Stimulated activated CD8-positive, alpha-beta memory T cell treated with anti-CD3 and anti-CD28 coated beads, Interleukin-12 subunit alpha, Interleukin-12 subunit beta, amount 100 ng/mL, for 4 hours (primary cell): ENCODE measurements around the gene CATSPERZ.

ENCODE experiments used
- DNase-seq: peaks from one replicate; pipeline ENCODE4 v3.0.0-alpha.2; 2020; ENCODE audit warnings: low read depth

Gene CATSPERZ

DNA sequence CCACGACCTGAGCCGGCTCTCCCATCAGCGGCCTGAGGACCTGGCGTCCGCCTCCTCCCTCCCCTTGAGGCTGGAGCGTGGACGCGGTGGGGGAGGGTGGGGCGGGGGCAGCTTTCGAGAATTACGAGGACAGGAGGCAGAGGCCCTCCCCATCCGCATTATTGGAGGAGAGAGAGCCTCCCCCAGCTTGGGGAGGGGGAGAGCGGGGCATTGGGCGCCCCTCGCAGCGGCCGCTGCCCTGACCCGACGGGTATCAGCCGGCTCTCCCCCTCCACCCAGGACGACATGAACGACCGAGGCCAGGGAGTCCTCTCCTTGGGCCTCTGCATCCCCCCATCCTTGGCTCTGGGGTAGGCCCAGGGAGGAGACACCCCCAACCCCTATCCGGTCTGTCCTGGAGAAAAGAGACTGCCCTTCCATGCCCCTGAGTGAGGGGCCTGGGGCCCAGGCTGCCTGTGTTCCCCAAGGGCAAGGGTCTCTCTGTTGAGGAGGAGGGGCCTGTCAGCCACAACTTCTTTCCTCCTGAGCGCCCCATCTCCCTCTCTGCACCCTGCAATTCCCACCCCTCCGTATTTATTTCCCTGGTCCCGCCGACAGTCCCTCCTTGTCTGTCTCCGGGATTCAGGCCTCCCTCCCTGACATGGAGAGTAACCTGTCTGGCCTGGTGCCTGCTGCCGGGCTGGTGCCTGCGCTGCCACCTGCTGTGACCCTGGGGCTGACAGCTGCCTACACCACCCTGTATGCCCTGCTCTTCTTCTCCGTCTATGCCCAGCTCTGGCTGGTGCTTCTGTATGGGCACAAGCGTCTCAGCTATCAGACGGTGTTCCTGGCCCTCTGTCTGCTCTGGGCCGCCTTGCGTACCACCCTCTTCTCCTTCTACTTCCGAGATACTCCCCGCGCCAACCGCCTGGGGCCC, 14.0 kb upstream of the CATSPERZ start:
- no peak for DNase-seq

DNA sequence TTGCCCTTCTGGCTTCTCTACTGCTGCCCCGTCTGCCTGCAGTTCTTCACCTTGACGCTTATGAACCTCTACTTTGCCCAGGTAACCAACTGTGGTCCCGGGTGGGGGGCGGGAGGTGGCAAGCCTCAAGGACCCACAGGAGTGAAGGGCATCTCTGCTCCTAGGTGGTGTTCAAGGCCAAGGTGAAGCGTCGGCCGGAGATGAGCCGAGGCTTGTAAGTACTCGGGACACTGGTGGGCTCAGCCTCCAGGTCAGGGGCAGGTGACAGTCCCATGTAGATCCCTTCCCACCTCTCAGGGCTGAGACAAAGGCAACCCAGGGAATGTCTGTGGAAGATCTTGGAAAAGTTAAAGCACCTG, 13.4 kb upstream of the CATSPERZ start:
- no peak for DNase-seq

DNA sequence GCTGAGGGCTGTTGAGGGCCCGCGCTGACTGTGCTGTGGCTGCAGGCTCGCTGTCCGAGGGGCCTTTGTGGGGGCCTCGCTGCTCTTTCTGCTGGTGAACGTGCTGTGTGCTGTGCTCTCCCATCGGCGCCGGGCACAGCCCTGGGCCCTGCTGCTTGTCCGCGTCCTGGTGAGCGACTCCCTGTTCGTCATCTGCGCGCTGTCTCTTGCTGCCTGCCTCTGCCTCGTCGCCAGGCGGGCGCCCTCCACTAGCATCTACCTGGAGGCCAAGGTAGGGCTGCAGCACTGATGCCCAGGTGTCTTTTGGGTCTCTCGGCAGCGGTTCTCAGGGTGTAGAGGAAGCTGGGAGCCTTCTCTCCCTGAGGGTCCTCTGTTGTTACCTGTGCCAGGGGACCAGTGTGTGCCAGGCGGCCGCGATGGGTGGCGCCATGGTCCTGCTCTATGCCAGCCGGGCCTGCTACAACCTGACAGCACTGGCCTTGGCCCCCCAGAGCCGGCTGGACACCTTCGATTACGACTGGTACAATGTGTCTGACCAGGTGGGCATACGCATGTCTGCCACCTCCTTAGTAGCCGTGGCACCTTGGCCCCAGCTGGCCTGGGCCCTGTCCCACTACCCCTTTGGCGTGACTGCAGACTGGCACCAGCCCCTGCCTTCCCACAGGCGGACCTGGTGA, 12.3 kb upstream of the CATSPERZ start:
- DNase-seq, result no peak

DNA sequence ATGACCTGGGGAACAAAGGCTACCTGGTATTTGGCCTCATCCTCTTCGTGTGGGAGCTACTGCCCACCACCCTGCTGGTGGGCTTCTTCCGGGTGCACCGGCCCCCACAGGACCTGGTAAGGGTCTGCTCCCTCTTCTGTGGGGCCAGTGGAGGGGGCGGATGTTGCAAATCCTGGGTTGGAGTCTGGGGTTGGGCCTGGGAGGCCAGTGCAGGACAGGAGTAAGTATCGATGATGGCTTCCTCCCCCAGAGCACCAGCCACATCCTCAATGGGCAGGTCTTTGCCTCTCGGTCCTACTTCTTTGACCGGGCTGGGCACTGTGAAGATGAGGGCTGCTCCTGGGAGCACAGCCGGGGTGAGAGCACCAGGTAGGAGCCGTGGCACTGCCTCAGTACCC, 11.8 kb upstream of the CATSPERZ start:
- DNase-seq, result no peak

DNA sequence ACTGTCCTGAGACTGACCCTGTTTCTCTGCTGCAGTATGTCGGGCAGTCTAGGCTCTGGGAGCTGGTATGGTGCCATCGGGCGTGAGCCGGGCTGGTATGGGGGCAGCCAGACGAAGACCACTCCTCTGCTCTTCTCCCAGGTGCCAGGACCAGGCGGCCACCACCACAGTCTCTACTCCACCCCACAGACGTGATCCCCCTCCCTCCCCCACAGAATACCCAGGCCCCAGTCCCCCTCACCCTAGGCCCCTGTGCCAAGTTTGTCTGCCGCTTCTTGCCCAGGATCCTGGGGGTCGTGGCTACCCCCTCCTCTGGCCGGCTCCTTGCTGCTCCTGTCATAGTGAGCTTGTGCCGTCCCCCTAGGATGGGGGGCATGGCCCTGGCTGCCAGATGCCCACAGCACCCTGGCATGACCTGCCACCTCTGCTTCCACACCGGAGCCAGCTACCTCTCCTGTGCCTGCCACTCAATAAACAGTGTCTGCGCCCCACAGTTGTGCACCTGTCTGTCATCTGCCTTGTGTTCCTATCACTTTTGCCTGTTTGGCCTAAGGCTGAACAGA, 11.1 kb upstream of the CATSPERZ start:
- DNase-seq, result no peak

DNA sequence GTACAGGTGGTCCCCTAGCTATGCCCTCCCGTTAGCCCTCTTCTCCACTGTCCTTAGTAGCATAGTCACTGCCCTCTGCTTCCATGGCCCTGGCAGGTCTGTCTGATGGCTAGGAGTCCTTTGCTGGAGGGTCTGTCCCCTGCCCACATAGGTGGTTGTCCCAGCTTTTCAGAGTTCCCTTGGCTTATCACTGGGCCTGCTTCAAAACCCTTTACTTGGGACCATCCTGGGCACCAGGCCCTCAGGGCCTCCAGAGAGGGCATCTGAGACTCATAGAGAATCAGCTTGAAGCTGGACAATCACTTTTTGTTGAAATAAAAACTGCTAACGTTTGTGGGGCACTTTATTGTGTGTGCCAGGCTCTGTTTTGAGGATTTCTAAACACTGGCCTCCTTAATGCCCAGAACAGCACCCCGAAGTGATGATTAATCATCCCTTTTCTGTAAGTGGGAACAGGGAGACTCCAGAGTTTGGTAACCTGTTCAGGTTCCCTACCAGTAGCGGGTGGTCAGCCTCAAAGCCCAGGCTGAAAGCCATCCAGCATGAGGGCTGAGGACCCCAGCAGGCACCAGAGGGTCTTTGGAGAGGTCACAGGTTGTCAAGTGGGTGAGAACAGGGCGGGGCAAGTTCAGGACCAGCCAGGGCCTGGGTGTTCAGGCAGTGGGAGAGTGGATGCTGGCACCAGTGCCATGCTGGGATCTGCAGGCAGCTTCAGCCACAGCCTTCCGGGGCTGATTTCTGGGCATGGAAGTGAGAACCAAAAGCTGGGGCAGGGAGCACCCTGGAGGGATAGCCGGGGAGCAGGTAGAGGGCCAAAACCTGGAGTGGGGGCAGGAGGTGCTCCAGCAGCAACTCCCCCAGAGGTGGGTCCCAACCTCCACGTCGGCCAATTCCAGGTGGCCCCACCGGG, 9.6 kb upstream of the CATSPERZ start:
- DNase-seq, result no peak

DNA sequence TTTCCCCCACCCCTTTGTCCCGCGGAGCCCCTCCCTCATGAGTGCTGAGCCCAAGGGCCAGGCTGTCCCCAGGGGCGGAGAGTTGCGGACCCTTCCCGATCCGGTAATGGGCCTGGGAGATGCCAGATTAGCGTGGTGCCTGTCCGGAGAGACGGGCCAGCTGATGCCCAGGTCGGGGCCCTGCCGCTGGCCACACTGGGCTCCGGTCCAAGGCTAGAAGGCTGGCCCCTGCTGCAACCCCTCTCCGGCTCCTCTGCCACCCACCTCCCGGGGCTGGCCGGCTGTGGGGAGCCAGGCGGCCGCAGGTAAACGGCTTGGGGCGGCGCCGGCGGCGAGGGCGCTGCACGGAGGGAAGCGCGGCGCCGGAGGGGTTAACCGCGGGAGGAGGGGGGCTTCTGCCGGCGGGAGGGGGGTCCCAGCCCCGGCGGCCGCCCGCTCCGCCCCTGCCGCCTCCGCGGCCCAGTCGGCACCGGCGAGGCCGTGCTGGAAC, 8.9 kb upstream of the CATSPERZ start, which contains the start of gene KCNK4:
Gene KCNK4 (plus strand): TSS at position 41 of the 490 bp plus-strand sequence. CDS start 1,717 bp downstream, outside the sequence.
- DNase-seq, result no peak

DNA sequence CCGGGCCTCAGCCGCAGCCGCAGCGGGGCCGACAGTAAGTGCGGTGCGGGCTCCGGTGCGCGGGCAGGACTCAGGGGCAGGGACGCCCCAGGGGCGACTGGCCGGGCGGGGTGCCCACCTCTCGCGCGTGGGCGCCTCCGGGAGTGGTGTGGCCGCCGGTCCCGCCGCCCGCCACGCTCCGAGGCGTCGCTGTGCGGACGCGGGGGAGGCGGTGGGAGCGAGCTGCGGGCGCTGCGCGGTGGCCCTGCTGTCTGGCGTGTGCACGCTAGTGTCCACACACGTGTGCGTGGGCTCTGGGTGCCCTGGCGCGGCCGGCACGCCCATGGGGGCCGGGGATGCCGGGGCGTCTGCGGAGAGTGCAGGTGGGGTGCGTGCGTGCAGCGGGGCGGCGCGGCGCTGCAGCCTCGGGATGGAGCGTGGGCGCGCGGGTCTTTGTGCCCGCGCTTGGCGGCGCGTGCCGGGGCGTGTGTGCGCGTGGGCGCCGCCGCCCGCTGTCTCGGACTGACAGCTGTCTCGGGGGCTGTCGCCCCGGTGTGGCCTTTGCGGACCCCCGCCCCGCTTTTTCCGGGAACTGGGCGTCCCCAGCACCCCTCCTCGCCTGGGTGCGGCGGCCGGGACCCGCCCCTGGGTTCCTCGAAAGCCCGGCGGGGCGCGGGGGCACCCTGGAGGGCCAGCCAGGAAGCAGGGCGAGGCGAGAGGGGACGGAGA, 8.3 kb upstream of the CATSPERZ start:
- DNase-seq, result no peak

DNA sequence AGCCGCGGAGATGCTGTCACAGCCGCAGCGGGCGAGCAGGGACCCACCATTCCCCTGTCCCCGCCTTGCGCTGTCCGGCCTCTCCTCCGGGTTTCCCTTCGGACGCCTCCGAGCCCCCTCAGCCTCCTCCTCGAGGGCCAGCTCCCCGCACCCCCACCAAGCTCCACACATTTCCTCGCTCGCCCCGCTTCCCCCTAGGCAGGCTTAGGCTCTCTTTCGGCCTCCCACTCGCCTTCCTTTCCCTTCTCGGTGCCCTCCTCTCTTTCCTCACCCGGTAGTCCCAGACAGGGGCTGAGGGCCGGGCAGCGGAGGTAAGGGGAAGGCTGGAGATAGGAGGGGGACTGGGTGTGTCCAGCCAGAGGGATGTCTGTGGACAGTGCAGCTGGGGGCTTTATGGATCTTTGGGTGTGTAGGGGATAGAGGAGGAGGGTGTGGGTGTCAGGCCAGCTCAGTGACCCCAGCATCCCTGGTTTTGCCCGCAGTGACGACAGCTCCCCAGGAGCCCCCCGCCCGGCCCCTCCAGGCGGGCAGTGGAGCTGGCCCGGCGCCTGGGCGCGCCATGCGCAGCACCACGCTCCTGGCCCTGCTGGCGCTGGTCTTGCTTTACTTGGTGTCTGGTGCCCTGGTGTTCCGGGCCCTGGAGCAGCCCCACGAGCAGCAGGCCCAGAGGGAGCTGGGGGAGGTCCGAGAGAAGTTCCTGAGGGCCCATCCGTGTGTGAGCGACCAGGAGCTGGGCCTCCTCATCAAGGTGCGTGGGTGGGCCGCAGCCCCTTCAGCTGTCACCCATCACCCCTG, 7.5 kb upstream of the CATSPERZ start:
- no peak for DNase-seq

DNA sequence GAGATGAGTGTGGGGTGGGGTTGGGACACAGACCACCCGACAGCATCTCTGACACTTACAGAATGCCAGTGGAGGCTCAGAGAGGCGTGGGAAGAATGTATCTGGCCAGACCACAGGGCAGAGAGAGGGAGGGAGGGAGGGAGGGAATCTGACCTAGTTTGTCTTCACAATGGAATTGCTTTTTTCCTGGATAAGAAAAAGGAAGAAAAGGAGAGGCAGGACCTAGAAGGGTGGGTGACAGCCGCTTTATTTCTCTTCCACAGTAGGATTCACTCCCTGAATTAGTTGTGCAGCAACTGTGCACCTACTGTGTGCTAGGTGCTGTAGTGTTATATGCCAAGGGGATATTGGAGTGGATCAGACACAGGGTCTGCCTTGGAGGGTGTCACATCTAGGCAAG, 5.4 kb upstream of the CATSPERZ start:
- DNase-seq, result no peak

DNA sequence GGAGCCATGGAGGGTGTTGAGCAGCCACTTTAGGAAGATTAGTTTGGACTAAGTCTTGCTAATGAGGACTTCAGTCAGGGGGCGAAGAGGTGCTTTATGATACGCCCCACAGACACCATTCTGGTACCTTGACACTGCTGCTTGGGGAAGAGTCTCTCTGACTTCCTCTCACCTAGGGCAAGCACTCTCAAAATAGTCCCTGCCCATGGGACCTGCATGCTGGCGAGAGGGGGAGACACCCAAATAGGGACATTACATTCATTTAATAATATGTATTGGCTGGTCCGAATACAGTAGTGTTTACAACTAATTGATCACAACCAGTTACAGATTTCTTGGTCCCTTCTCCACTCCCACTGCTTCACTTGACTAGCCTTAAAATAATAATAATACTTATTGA, 4.4 kb upstream of the CATSPERZ start:
- DNase-seq, result no peak

DNA sequence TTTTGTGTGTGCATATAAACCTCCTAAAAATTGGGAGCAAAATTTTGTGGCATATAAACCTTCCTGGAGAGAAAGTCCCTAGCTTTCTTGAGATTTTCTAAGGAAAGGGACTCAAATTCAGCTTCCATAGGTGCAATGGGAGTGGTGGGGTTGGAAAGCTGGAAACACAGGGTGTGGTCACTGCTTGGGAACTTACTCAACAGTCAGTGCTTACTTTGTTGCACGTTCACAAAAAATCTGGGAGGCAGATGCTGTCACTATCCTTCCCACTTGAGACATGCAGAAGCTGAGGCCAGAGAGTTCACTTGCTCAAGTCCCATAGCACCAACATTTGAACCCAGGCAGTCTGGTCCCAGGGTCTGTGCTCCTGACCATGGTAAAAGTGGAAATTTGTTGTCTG, 3.9 kb upstream of the CATSPERZ start:
- DNase-seq, result no peak

DNA sequence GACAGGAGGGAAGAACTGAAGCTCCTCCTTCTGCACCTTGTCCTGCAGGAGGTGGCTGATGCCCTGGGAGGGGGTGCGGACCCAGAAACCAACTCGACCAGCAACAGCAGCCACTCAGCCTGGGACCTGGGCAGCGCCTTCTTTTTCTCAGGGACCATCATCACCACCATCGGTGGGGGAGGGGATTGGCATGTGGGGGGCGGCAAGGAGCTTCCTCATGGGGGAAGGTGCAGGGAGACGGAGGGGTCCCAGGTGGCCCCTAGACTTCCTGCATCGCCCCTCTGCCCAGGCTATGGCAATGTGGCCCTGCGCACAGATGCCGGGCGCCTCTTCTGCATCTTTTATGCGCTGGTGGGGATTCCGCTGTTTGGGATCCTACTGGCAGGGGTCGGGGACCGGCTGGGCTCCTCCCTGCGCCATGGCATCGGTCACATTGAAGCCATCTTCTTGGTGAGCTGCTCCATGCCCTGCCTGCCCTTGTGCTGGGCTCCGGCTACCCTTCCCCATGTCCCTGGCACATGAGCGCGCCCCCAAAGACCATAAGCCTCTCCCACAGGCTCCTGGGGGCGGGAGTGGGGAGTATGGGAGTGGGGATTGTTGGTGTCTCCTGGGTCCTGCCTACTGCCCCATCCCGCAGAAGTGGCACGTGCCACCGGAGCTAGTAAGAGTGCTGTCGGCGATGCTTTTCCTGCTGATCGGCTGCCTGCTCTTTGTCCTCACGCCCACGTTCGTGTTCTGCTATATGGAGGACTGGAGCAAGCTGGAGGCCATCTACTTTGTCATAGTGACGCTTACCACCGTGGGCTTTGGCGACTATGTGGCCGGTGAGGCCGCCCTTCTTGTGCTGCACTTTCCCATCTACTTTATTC, 3.1 kb upstream of the CATSPERZ start:
- no peak for DNase-seq

DNA sequence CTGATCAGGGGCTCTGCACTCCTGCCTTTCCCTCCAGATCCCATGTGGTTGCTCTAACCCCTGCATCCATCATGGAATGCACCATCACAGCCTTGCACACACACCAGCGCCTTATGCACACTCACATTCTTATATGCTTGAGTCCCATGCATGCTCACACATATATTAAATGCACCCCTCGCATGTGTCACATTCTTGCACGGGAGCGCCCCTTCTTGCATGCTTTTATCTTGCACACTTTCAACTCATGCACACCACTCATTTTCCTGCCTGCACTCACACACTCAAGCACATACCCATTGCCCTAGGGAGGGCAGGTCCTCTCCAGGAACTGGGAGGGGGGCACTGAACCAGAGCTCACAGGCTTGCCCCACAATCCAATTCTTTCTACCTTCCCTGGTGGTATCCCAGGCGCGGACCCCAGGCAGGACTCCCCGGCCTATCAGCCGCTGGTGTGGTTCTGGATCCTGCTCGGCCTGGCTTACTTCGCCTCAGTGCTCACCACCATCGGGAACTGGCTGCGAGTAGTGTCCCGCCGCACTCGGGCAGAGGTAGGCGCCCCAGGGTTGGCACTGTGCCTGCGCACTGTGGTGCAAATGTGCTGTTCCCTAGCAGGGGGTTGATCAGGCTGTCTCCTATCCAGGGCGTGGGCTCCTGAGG, 2.3 kb upstream of the CATSPERZ start:
- no peak for DNase-seq

DNA sequence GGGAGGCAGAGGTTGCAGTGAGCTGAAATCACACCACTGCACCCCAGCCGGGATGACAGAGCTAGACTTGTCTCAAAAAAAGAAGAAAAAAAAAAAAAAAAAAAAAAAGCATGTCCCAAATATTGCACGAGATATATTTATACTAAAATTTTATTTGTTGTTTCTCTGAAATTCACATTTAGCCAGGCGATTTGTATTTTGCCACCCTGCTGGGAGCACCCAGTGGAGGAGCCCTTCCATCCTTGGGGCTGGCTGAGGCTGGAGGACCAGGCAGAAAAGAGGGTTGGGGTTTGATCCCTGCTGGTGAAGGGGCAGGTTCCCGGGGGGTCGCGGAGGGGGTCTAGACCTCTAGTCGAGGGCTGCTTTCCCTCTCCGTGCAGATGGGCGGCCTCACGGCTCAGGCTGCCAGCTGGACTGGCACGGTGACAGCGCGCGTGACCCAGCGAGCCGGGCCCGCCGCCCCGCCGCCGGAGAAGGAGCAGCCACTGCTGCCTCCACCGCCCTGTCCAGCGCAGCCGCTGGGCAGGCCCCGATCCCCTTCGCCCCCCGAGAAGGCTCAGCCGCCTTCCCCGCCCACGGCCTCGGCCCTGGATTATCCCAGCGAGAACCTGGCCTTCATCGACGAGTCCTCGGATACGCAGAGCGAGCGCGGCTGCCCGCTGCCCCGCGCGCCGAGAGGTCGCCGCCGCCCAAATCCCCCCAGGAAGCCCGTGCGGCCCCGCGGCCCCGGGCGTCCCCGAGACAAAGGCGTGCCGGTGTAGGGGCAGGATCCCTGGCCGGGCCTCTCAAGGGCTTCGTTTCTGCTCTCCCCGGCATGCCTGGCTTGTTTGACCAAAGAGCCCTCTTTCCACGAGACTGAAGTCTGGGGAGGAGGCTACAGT, 952 bp upstream of the CATSPERZ start:
- no peak for DNase-seq

DNA sequence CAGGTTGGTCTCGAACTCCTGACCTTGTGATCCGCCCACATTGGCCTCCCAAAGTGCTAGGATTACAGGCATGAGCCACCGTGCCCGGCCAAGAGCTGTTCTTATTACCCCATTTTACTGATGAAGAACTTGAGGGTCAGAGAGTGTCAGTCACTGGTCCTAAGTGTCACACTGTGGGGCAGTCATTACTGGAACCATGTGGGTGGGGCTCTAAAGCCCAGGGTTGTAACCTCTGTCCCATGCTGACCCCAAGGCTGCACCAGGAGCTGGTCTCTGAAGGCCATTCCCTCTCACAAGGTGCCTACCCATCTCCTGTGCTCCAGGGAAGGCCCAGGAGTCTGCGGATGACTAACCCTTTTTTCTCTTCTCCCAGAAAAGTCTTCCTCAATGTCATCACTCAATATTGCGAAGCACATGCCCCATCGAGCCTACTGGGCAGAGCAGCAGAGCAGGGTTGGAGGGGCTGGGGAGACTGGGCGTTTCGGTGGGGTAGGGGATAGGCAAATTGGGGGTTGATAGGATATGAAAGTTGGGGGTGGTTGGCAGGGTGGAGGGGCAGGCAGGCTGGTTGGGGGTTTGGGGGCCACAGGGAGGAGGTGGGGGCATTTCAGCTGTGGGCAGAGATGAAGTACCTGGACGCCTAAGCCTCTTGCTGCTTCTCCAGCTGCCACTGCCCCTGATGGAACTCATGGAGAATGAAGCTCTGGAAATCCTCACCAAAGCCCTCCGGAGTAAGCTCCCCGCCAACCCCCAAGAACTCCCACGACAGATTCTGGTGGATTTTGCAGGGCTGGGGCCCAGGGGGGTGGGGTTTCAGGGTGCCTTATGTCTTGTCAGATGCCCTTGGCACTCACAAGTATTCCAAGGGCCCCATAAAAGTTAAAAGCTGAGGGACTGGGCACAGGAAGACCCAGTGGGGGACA, 3.2 kb downstream of the CATSPERZ start:
- DNase-seq, result no peak

DNA sequence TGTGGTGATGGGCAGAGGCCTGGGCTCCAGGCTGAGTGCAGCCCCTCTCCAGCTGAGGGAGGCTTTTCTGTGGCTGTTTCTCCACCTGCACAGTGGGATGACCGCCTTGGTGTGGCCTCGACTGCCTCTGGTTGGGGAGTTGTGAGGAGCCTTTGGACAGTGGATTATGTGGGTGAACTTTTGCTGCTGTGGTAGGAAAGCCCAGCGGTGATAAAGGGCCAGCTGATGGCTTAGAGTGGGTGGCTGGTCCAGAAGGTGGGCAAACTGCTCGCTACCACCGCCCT, 3.8 kb downstream of the CATSPERZ start:
- DNase-seq, result no peak
